SK-N-SH (cell line): ENCODE measurements around the gene FAM120B. TPM values are rescaled to one million over a fixed set of nuclear protein-coding genes. Genes with fewer than 3 reads are reported as not detected.

Experiments
- CTCF ChIA-PET: fragments of 300-600, 350-600 bp; formaldehyde crosslinking; extraction: SDS; loops from one replicate; lab custom pipeline; 2021; lab: Yijun Ruan, JAX
- POLR2A ChIA-PET: fragments of 350-600 bp; sonication (Branson Sonifier 250); formaldehyde crosslinking; extraction: SDS; loops from one replicate; lab custom pipeline; 2020; ENCODE audit warnings: antibody characterized with exemption, inconsistent platforms; lab: Yijun Ruan, JAX
- DNase-seq: peaks from one replicate; pipeline ENCODE4 v3.0.0; 2012
- H2AFZ ChIP-seq: fragments of 200-600 bp; sonication (generic); 2 replicates; pipeline ENCODE4 v1.8.1; 2016; ENCODE audit warnings: antibody characterized with exemption, mild to moderate bottlenecking, low read depth
- H3F3A ChIP-seq: fragments of 200-600 bp; sonication (generic); replicated peaks from 2 replicates; pipeline ENCODE3; 2016; ENCODE audit warnings: antibody characterized with exemption, mild to moderate bottlenecking; ENCODE audit not compliant: insufficient read depth
- H3K27ac ChIP-seq, 2 experiments: fragments of 200-500 bp in 1 of 2; fragments of 200-600 bp in 1 of 2; sonication (Bioruptor generic) in 1 of 2; sonication (generic), shearing (Covaris generic) in 1 of 2; 2 replicates each; pipeline versions ENCODE4 v1.5.1 to v1.6.1; 2014 to 2016; ENCODE audit warnings: low read depth in 2 of 2, inconsistent platforms in 1 of 2, low read length in 1 of 2, mild to moderate bottlenecking in 1 of 2, mixed read lengths in 1 of 2
- H3K27me3 ChIP-seq: fragments of 200-600 bp; sonication (generic), shearing (Covaris generic); 2 replicates; pipeline ENCODE4 v1.6.1; 2016; ENCODE audit warnings: mixed run types; ENCODE audit not compliant: insufficient read depth
- H3K36me3 ChIP-seq, 2 experiments: fragments of 200-500 bp in 1 of 2; fragments of 200-600 bp in 1 of 2; sonication (Bioruptor generic) in 1 of 2; sonication (generic) in 1 of 2; replicated peaks in 1 of 2; 2 replicates each; pipeline versions ENCODE3 to v1.5.1; 2014 to 2016; ENCODE audit warnings: low read length in 1 of 2, mild to moderate bottlenecking in 1 of 2; ENCODE audit not compliant: insufficient read depth in 2 of 2, control insufficient read depth in 1 of 2
- H3K4me1 ChIP-seq, 2 experiments: fragments of 200-500 bp in 1 of 2; fragments of 200-600 bp in 1 of 2; sonication (Bioruptor generic) in 1 of 2; sonication (generic), shearing (Covaris generic) in 1 of 2; 2 replicates each; pipeline versions ENCODE4 v1.5.1 to v1.6.1; 2014 to 2016; ENCODE audit warnings: low read depth in 1 of 2, low read length in 1 of 2, mixed run types in 1 of 2; ENCODE audit not compliant: insufficient read depth in 2 of 2, control insufficient read depth in 1 of 2
- H3K4me2 ChIP-seq: fragments of 200-600 bp; sonication (generic), shearing (Covaris generic); 2 replicates; pipeline ENCODE4 v1.6.1; 2017; ENCODE audit warnings: mixed run types
- H3K4me3 ChIP-seq, 2 experiments: fragments of 200-500 bp in 1 of 2; fragments of 200-600 bp in 1 of 2; sonication (Bioruptor generic) in 1 of 2; sonication (generic), shearing (Covaris generic) in 1 of 2; 2 replicates each; pipeline versions ENCODE4 v1.5.1 to v1.8.1; 2014 to 2016; ENCODE audit warnings: low read depth in 2 of 2, inconsistent platforms in 1 of 2, low read length in 1 of 2, mild to moderate bottlenecking in 1 of 2, mixed read lengths in 1 of 2, moderate library complexity in 1 of 2
- H3K79me2 ChIP-seq: fragments of 200-600 bp; sonication (generic); 2 replicates; pipeline ENCODE4 v1.8.1; 2017; ENCODE audit warnings: mild to moderate bottlenecking; ENCODE audit not compliant: insufficient read depth
- H3K9ac ChIP-seq: fragments of 200-600 bp; sonication (generic); 2 replicates; pipeline ENCODE4 v1.6.1; 2017; ENCODE audit warnings: mixed run types
- H3K9me2 ChIP-seq: fragments of 200-600 bp; sonication (generic); 2 replicates; pipeline ENCODE4 v1.6.1; 2017; ENCODE audit warnings: mixed run types
- H3K9me3 ChIP-seq: fragments of 200-600 bp; sonication (generic); 2 replicates; pipeline ENCODE4 v1.6.1; 2017; ENCODE audit warnings: mixed run types, mild to moderate bottlenecking, moderate library complexity
- H4K20me1 ChIP-seq: fragments of 200-600 bp; sonication (generic); 2 replicates; pipeline ENCODE4 v1.6.1; 2017; ENCODE audit warnings: mild to moderate bottlenecking, mixed run types; ENCODE audit not compliant: insufficient read depth
- CTCF ChIP-seq: fragments of 200-600 bp; sonication (generic); IDR thresholded peaks from 2 replicates; pipeline ENCODE4 v1.6.1; 2017; ENCODE audit warnings: antibody characterized with exemption, mild to moderate bottlenecking, moderate library complexity
- ELF1 ChIP-seq: IDR thresholded peaks from 2 replicates; pipeline ENCODE4 v1.4.0; 2012
- EP300 ChIP-seq, 2 experiments: IDR thresholded peaks; 2 replicates each; pipeline versions ENCODE4 v1.4.0 to v1.6.1; 2012; ENCODE audit warnings: borderline replicate concordance in 1 of 2, low read depth in 1 of 2, low read length in 1 of 2
- EZH2phosphoT487 ChIP-seq: fragments of 200-600 bp; sonication (generic); IDR thresholded peaks from 2 replicates; pipeline ENCODE4 v1.6.1; 2017; ENCODE audit warnings: low read depth, mixed run types, mild to moderate bottlenecking, antibody characterized with exemption, moderate library complexity, borderline replicate concordance
- FOXJ3 ChIP-seq: sonication (generic); formaldehyde crosslinking; IDR thresholded peaks from 2 replicates; pipeline ENCODE4 v1.5.1; 2020; ENCODE audit warnings: mild to moderate bottlenecking, missing genetic modification reagents
- FOXM1 ChIP-seq: IDR thresholded peaks from 2 replicates; pipeline ENCODE4 v1.4.0; 2012; ENCODE audit warnings: low read depth, mild to moderate bottlenecking
- MAX ChIP-seq: IDR thresholded peaks from 2 replicates; pipeline ENCODE4 v1.4.0; 2012; ENCODE audit warnings: low read depth
- MEF2A ChIP-seq: IDR thresholded peaks from 2 replicates; pipeline ENCODE4 v1.4.0; 2012; ENCODE audit warnings: low read depth, borderline replicate concordance
- MXI1 ChIP-seq: IDR thresholded peaks from 2 replicates; pipeline ENCODE4 v1.6.1; 2012; ENCODE audit warnings: mild to moderate bottlenecking, low read depth, low read length, improper control_type of control experiment
- NRF1 ChIP-seq: IDR thresholded peaks from 2 replicates; pipeline ENCODE4 v1.6.1; 2012; ENCODE audit warnings: low read depth, mild to moderate bottlenecking, low read length
- PBX3 ChIP-seq: IDR thresholded peaks from 2 replicates; pipeline ENCODE4; 2012
- POLR2AphosphoS5 ChIP-seq: IDR thresholded peaks from 2 replicates; pipeline ENCODE4 v1.6.1; 2012; ENCODE audit warnings: low read depth, low read length
- RAD21 ChIP-seq: IDR thresholded peaks from 2 replicates; pipeline ENCODE4 v1.6.1; 2012; ENCODE audit warnings: mild to moderate bottlenecking, low read length
- RCOR1 ChIP-seq: fragments of 150-350 bp; IDR thresholded peaks from 2 replicates; pipeline ENCODE4 v1.6.1; 2017; ENCODE audit warnings: antibody characterized with exemption, low read length
- REST ChIP-seq: IDR thresholded peaks from 2 replicates; pipeline ENCODE4 v1.6.1; 2012; ENCODE audit warnings: mild to moderate bottlenecking, low read depth, low read length, moderate library complexity
- TAF1 ChIP-seq: IDR thresholded peaks from 2 replicates; pipeline ENCODE4 v1.6.1; 2012; ENCODE audit warnings: low read depth, mild to moderate bottlenecking, low read length, moderate library complexity, borderline replicate concordance
- YY1 ChIP-seq: IDR thresholded peaks from 2 replicates; pipeline ENCODE4 v1.4.0; 2012; ENCODE audit warnings: low read depth, mild to moderate bottlenecking
- ZBTB33 ChIP-seq: IDR thresholded peaks from 2 replicates; pipeline ENCODE4 v1.4.0; 2012; ENCODE audit warnings: low read depth, borderline replicate concordance
- WGBS: methylation state at CpG from one replicate; pipeline ENCODE4 v1.1.6; 2017; ENCODE audit warnings: low lambda C conversion rate; 5-methylcytosine and 5-hydroxymethylcytosine counted together
- polyA plus RNA-seq, 3 experiments: library from polyadenylated mRNA; depleted of rRNA; stranded (reverse); fragments of >200 nt; gene quantifications; 2 replicates each; pipeline ENCODE4 v1.2.3, GENCODE V29; 2012

Gene FAM120B
- polyA plus RNA-seq, 1 of the 3 experiments (the other 2 are of a cell fraction), result 7.7 TPM

GRCh38 chr6:170369403-170369802 lies 62.8 kb downstream of the FAM120B start:
- no peaks in the 10 kb centered on the region for H4K20me1 ChIP-seq
- peaks cover 11 to 50% of the 10 kb centered on the region in 2 experiments for H3K36me3 ChIP-seq
- ChIA-PET CTCF (interaction anchor here (1.5 kb wide), 1 partner anchor 161 kb away, joined by 3 read pairs; no protein-coding TSS in a partner anchor), POLR2A (no interaction called here)
- no peak overlapping the region for H3K4me2 ChIP-seq
- H3K9ac ChIP-seq, result no peak overlapping the region
- peaks cover 0 to 26% of the 10 kb centered on the region in 2 experiments; a peak in 2 of 4 replicates for H3K4me1 ChIP-seq
- WGBS, result 100% methylated on average over 5 of the region's 5 CpGs
- TF ChIP-seq REST, result no peak
- no peak for TF ChIP-seq MEF2A
- TF ChIP-seq FOXJ3 (CRISPR knock-in tag), result no peak
- no peak for TF ChIP-seq ELF1
- TF ChIP-seq EP300 (IDR thresholded peaks at IDR 0.05; ENCODE audit: borderline replicate concordance in 1 of 2, low read depth in 1 of 2, low read length in 1 of 2), result no peak
- TF ChIP-seq TAF1, result no peak
- no peak for TF ChIP-seq PBX3
- H3K4me3 ChIP-seq, result no peak overlapping the region
- H3F3A ChIP-seq, result no peaks in the 10 kb centered on the region
- H3K79me2 ChIP-seq, result no peaks in the 10 kb centered on the region
- H3K27ac ChIP-seq, result no peak overlapping the region
- no peaks in the 10 kb centered on the region for H3K9me2 ChIP-seq
- H2AFZ ChIP-seq, result no peak overlapping the region
- DNase-seq, result no peak
- no peaks in the 10 kb centered on the region for H3K27me3 ChIP-seq
- no peaks in the 10 kb centered on the region for H3K9me3 ChIP-seq

- Histone ChIP-seq H3K79me2 (no peaks in the 10 kb centered on the region), H3K4me3 (no peak overlapping the region), H3K9me2 (no peaks in the 10 kb centered on the region), H3K27me3 (no peaks in the 10 kb centered on the region), H3F3A (no peaks in the 10 kb centered on the region), H3K9me3 (no peaks in the 10 kb centered on the region), H2AFZ (no peak overlapping the region), H3K4me2 (no peak overlapping the region), H3K27ac (no peak overlapping the region), H3K9ac (no peak overlapping the region), H3K4me1 (peaks cover 0 to 26% of the 10 kb centered on the region in 2 experiments; a peak in 2 of 4 replicates), H4K20me1 (no peaks in the 10 kb centered on the region), H3K36me3 (peaks cover 11 to 54% of the 10 kb centered on the region in 2 experiments)
- ChIA-PET POLR2A (no interaction called here), CTCF (no interaction called here)
- DNase-seq, result no peak
- WGBS, result 93% methylated on average over 6 of the region's 6 CpGs
- TF ChIP-seq MAX, result no peak
- no peak for TF ChIP-seq RAD21
- TF ChIP-seq MEF2A, result no peak
- TF ChIP-seq YY1, result no peak
- no peak for TF ChIP-seq EP300 (IDR thresholded peaks at IDR 0.05; ENCODE audit: borderline replicate concordance in 1 of 2, low read depth in 1 of 2, low read length in 1 of 2)
- TF ChIP-seq FOXM1, result no peak
- no peak for TF ChIP-seq NRF1
- TF ChIP-seq POLR2AphosphoS5, result no peak
- TF ChIP-seq ZBTB33, result no peak
- TF ChIP-seq MXI1, result no peak
- TF ChIP-seq CTCF, result no peak
- no peak for TF ChIP-seq RCOR1
- TF ChIP-seq EZH2phosphoT487, result no peak
- TF ChIP-seq FOXJ3 (CRISPR knock-in tag), result no peak
Observed at GRCh38 chr6:170370416-170370815, 63.9 kb downstream of the FAM120B start.
